ENCODE results near the gene TMC6. TPM values are rescaled to one million over a fixed set of nuclear protein-coding genes. Genes with fewer than 3 reads are reported as not detected.
"Not testable (repeated sequence)": the region's sequence is repeated elsewhere in the genome, so short reads cannot be mapped to it uniquely, and the experiment has no call there.

Gene TMC6
- total RNA-seq, 1 donor: 111 TPM

DNA sequence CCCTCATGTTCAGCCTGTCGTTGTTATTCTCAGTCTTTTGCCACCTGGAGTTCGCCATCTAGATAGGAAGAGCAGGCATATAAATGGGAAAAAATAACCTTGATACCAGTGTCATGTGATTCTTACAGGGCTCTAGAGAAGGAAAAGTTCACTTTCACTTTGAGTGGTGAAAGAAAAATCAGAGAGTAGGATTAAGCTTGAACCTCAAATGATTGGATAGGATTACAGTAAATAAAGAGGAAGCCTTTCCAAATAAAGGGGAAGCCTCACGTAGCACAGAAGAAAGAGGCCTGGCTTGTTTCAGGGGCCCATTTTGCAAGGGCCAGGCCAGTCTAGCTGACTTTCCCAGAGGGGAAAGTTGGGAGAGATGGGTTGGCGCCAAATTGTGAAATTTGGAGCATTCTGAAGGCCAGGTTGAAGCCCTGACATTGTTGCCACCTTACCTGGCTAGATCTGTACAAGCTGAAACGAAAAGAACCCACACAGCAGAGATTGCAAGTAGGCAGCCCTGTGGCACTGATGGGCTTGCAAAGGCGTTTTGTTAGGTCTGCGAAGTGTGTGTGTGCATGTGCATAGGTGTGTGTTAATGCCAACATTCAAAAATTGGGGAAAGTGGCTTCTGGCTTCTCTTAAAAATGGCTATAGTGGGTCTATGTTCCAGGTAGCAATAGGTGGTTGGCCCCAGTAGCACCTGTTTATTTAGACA is 38.8 kb downstream of the TMC6 start:
- peak in 1 of 3 donors; percentile 18 for DNase-seq (ENCODE audit: low read depth in 2 of 3, low spot score in 2 of 3)

DNA sequence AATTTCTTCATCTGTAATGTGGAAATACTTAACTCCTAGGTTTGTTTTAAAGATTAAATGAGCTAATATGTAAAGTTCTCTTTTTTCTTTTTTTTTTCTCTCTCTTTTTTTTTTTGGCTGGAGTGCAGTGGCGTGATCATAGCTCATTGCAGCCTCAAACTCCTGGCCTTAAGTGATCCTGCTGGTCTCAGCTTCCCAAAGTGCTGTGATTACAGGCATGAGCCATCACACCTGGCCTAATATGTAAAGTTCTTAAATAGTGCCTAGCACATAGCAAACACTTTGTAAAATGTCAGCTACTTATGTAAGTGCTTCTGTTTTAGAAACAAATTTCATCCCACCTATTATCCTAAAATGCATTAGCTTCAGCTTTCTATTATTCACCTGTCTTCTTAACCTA is 40.0 kb downstream of the TMC6 start:
- DNase-seq (ENCODE audit: low read depth in 2 of 3, low spot score in 2 of 3): no peak

DNA sequence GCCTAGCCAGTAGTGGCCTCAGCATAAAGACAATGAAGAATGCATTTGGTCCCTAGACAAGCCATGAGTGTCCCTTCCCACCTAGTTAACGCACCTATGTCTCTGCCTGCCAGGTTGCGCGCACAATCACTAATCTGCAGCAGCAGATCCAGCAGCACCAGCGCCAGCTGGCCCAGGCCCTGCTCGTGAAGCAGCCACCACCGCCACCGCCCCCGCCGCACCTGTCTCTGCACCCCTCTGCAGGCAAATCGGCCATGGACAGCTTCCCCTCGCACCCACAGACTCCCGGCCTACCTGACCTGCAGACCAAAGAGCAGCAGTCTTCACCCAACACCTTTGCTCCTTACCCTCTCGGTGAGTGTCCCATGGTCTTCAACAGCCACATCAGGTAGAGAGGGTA is 41.8 kb downstream of the TMC6 start:
- no peak for DNase-seq (ENCODE audit: low read depth in 2 of 3, low spot score in 2 of 3)

DNA sequence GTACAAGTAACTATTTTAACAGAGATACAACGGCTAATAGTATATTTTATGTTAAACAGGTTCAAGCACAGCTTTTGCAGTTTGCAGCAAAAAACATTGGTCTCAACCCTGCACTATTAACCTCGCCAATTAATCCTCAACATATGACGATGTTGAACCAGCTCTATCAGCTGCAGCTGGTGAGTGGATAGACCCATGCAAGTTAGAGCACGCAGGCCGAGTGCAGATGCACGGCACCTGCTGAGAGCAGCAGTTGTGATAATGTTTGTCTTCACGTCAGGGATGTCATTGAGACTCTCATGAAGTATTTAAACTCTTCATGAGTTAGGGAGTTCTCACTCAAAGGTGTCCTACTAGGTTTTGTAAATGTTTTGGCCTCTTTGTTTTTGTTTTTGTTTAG is 45.6 kb downstream of the TMC6 start:
- no peak for DNase-seq (ENCODE audit: low read depth in 2 of 3, low spot score in 2 of 3)

DNA sequence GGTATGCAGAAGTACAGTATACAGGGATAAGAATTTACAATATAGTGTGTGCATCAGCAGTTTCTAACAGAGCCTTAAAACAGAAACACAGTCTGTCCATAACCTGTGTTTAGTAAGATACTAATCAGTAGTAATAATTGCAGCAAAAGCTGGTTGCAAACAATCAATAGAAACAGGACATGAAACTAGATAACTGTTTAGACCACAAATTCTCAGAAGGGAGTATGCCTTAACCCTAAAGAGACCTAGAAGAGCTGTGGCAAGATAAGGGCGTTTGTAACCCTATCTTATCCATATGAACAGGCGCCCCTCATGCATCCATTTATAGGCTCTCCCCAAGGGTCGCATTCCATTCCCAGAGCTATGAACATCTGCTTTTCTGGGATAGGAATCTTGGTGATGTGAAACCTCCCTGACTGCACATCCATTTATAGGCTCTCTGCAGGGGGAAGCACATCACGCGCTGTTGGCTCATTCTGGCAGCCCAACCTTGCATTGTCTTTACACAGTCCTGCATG is 46.1 kb downstream of the TMC6 start:
- DNase-seq (ENCODE audit: low read depth in 2 of 3, low spot score in 2 of 3): not testable (repeated sequence)

DNA sequence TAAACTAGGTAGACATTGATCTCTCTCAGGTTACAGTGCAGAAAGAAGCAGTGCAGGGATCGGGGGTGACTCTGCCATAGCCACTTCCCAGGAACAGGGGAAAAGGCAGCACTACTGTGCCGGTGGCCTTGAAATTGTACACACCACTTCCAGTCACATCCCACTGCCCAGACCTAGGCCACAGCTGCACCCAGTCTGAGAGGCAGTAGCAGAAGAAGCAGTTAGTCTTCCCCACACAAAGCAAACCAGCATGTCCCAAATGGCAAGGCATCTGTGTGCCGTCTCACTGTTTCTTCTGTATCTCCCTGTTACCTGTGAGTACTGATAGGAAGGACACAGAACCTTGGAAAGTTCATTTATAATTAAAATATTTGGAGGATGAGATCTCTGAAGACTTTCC is 47.0 kb downstream of the TMC6 start:
- DNase-seq (ENCODE audit: low read depth in 2 of 3, low spot score in 2 of 3): no peak

DNA sequence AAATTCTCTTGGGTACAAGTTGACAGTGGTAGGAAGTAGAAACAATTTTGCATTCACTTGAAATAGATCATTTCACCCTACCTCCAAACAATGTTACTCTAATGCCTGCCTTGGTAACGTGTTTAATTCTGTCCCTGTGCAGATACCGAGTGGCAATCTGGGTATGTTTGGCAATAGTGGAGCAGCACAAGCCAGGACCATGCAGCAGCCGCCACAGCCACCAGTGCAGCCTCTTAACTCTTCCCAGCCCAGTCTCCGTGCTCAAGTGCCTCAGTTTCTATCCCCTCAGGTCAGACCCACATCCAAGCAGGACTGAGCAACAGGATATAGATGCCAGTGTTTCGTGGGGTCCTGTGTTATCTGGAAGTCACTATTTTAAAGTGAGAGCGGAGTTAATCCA is 49.3 kb downstream of the TMC6 start:
- DNase-seq (ENCODE audit: low read depth in 2 of 3, low spot score in 2 of 3): no peak

DNA sequence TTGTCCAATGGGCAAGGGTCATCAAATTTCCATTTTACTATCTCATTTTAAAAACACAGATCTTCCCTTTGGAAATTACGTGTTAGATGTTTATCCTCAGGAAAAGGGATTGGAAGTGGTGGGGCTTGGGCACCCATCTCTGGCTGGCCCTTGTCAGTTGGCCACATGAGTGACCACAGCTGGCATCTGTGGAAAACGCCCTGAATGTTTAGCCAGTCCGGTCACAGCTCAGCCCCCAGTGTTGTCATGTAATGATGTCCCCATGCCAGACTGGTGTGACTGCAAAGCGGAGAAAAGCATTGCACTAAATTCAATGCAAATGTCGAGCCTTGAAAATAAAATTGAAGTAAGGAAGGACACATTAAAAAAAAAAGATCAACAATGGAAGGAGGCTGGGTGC is 53.0 kb downstream of the TMC6 start:
- no peak for DNase-seq (ENCODE audit: low read depth in 2 of 3, low spot score in 2 of 3)

DNA sequence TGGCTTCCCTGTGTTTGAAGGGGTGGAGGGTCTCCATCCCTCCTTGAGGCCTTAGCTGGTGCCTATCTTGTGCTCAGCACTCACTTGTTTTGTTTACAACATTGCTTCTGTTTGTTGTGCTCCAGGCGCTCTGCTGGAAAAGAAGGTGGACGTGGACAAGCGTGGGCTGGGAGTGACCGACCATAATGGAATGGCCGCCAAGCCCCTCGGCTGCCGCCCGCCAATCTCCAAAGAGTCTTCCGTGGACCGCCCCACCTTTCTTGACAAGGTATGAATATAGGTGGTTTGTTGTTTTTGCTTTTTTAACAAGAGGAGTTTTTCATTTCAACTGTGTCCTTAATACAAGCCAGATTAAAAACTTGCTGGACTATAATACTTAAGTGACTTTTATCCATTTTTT is 53.5 kb downstream of the TMC6 start:
- no peak for DNase-seq (ENCODE audit: low read depth in 2 of 3, low spot score in 2 of 3)

DNA sequence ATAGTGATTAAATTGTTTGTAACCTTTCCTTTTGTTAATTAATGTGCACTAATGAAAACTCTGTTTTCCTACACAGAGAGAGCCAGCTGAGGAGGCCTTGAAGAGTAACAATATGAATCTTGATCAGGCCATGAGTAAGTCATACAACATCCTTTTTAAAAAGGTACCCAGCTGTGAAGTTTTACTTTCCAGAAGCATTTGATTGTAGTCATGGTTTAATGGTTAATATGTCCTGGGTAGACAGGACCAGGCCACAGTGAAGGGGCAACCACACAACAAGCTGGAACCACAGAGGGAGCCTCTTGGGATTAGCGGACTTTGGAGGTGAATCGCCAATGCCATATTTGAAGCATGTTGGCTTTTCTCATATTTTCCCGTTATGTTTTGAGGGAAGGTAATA is 55.6 kb downstream of the TMC6 start:
- DNase-seq (ENCODE audit: low read depth in 2 of 3, low spot score in 2 of 3): no peak

DNA sequence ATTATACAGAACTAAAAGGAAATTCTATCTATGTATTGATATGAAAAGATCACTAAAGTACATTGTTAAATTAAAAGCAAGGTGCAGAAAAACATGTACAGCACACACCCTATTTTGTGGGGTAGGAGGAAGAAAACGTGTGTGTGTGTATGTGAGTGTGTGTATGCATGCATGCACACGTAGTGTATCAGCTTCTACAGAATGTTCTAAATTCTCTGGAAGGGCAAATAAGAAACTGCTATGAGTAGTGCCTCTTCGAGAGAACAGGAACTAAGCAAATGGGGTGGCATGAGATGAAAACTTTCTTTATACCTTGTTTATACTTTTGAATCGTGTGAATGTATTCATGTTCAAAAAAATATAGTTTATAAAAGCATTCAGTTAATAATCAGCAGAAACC is 58.9 kb downstream of the TMC6 start:
- no peak for DNase-seq (ENCODE audit: low read depth in 2 of 3, low spot score in 2 of 3)

DNA sequence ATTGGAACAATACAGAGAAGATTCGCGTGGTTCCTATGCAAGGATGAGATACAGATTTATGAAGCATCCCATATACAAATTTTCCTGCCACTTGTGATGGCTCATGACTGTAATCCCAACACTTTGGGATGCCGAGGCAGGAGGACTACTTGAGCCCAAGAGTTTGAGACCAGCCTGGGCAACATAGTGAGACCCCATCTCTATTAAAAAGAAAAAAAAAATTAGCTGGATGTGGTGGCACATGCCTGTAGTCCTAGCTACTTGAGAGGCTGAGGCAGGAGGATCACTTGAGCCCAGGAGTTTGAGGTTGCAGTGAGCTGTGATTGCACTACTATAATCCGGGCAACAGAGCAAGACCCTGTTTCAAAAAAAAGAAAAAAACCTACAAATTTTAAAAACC is 61.6 kb downstream of the TMC6 start:
- not testable (repeated sequence) for DNase-seq (ENCODE audit: low read depth in 2 of 3, low spot score in 2 of 3)

DNA sequence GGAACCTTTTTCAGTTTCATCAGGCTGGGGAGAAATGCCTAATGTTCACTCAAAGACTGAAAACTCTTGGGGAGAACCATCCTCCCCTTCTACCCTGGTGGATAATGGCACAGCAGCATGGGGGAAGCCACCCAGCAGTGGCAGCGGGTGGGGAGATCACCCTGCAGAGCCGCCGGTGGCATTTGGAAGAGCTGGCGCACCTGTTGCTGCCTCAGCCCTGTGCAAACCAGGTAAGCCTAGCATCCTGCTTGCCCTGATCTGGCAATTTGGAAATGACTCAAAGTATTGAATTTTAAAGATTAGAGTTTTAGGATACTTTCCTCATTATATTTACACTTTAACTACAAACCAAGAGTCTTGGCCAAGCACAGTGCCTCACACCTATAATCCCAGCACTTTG is 63.8 kb downstream of the TMC6 start:
- no peak for DNase-seq (ENCODE audit: low read depth in 2 of 3, low spot score in 2 of 3)

DNA sequence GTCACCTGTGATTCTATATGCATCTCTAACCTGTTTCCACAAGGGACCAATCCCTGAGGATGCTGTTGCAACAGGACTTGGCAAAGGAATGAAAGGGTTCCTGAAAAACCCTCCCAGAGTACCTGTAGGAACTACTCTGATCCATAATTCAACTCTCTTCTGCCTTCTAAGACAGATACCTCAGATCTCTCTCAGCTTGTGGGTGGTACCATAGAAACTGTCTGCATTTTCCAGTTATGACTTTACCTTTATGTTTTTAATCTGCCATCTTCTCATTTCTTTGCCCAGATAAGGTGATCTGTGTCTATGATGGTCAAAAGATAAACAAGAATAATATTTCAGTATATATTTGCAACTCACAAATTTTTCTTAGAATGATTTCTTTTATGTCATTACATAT is 65.1 kb downstream of the TMC6 start:
- no peak for DNase-seq (ENCODE audit: low read depth in 2 of 3, low spot score in 2 of 3)

DNA sequence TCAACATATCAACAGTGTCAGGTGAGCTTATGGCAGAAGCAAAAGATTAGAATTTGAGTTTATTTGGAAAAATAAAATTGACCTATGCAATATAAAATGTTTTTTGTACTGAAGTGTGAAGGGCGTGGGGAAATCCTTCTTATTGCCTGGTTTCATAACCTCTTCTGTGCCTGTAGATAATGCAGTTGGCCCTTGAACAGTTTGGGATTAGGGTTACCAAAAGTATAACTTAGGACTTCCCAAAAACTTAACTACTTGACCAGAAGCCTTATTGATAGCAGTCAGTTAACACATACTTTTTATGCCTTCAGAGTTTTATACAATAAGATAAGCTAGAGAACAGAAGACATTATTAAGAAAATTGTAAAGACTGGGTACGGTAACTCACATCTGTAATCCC is 66.0 kb downstream of the TMC6 start:
- DNase-seq (ENCODE audit: low read depth in 2 of 3, low spot score in 2 of 3): no peak

Small RNA genes within 50 kb of the gene (small RNA-seq; reads per million reads assigned to genes)
- not detected for gene RNU6-625P

Other genes with a start within 250 kb of the TMC6 start
- gene TNRC6C, start 170.1 kb downstream of the TMC6 start, total RNA-seq: 11.6 TPM
- gene TMC8, start 2.0 kb upstream of the TMC6 start, total RNA-seq: 75.1 TPM
- 1.1 TPM for gene C17orf99, start 17.6 kb upstream of the TMC6 start, total RNA-seq
- gene SYNGR2, start 39.8 kb upstream of the TMC6 start, total RNA-seq: 164 TPM
- gene TK1, start 58.3 kb upstream of the TMC6 start, total RNA-seq: 38.5 TPM
- 33.7 TPM for gene AFMID, start 58.6 kb upstream of the TMC6 start, total RNA-seq
- 5.9 TPM for gene BIRC5, start 85.5 kb upstream of the TMC6 start, total RNA-seq
- under 0.01 TPM for gene TMEM235, start 102.9 kb upstream of the TMC6 start, total RNA-seq
- 118 TPM for gene SOCS3, start 231.3 kb upstream of the TMC6 start, total RNA-seq
- 101 TPM for gene PGS1, start 249.9 kb upstream of the TMC6 start, total RNA-seq